Measurements from ENCODE around the gene LCLAT1. TPM values are rescaled to one million over a fixed set of nuclear protein-coding genes. Genes with fewer than 3 reads are reported as not detected.
"Not testable (repeated sequence)": the region's sequence is repeated elsewhere in the genome, so short reads cannot be mapped to it uniquely, and the experiment has no call there.

LCLAT1 gene
- polyA plus RNA-seq, 4 donors: 11.2 to 23.1 (median 21.6) TPM

DNA sequence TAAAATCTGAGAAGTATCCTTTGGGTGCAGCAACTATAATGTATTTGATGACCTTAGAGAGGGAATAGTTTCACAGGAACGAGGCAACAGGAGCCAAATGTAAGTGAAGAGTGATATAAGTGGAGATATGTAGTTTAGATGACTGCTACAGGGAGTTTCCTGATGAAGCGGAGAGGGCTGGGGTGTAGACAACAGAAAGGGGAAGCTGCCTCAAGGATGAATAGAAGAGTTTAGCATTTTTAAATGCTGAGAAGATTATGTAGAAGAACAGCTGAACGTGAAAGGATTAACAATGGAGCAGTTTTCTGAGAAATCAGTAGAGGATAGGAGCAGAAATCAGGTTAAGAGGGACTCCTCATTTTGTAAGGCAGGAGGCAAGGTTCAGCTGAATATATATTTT, 133.3 kb downstream of the LCLAT1 start:
- no peak for DNase-seq (ENCODE audit: low read depth in 4 of 4, low spot score in 3 of 4)

DNA sequence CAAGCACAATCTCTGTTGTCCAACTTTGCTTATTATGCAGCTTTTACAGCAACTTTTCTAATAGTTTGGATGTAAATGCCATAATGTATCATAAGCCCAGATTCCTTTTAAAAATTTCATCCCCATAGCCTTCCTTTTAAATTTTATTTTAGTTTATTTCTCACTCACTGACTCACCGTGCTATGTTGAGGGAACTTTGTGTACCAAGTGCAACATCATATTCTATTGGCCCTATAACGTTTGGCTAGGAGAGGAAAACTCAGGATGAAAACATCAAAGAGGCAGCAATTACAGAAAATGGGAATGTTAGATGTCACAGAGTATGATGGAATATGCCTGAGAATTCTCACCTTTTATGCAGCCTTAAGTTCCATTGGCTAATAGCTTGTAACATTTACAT, 135.5 kb downstream of the LCLAT1 start:
- DNase-seq (ENCODE audit: low read depth in 4 of 4, low spot score in 3 of 4): no peak

DNA sequence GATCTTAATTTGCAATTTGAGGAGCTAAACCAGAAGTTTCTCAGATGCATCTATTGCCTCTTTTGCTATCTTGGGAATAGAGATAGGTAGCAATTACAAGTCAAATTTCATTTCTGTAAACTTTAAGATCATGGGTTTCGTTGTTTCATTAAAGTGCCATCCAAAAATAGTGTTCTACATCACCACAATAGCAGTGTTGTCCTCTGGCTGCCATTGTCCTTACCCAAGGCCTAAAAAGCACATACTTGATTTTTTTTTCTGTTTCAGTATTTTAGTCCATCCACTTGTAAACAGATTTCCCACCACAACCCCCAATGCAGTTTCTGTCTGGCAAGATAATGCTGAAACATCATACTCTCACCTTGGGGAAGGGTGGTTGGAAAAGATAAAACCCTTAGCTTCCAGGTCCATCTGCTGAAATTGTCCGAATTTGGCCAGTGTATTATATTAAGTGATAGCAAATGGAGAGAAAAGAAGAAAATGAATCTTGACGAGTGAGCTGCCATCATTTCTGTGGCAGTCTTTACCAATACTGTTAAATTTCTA, 136.2 kb downstream of the LCLAT1 start:
- DNase-seq (ENCODE audit: low read depth in 4 of 4, low spot score in 3 of 4): no peak

DNA sequence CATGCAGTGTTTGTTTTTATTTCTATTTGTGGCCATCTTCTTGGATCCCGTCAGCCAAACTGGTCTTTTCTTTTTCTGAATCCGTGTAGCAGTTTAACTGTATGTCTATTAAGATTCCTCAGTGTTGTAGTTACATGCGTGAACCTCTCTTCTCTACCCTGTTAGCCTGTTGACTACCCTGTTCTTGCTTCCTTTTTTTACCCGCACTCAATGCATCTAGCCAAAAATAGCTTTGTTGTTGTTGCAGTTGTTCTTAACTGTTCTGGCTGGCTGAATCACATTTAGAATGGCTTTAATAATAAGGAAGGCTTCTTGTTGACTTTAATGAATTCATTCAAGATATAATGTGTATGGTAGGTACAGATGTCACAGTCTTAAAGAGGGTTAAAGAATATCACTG, 137.1 kb downstream of the LCLAT1 start:
- no peak for DNase-seq (ENCODE audit: low read depth in 4 of 4, low spot score in 3 of 4)

DNA sequence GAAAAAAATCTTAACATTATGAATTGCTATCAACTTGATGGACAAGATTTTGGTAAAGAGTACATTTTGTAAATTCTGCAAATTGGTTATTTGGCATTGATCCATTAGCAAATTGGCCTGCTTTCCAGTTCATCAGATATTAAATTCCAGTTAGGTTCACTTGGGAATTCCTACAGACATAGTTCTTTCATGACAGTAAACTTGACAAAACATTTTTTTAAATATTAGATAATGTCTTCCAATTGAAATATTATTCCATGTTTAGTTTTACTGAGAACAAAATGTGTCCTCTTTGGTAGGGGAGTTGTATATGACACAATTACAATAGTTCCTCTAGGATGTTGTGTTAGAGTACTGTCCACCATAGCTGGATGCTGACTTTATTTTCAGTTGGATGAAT, 141.9 kb downstream of the LCLAT1 start:
- DNase-seq (ENCODE audit: low read depth in 4 of 4, low spot score in 3 of 4): no peak

DNA sequence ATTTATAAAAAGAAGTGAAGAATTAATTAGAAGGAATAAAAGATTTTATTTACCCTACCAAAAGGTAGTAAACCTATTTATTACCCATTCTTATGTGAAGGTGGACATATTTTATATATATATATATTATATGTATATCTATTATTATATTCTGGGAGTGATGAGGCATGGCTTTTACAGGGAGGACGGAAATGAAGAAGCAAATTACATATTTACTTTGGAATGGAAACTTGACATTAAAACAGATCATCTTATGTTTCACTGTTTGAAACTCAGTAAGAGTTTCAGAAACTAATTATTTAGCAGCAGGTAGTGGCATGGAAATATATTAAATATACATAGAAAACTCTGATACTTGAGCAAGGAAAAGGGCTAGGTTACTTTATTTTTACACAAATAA, 143.4 kb downstream of the LCLAT1 start:
- DNase-seq (ENCODE audit: low read depth in 4 of 4, low spot score in 3 of 4): no peak

DNA sequence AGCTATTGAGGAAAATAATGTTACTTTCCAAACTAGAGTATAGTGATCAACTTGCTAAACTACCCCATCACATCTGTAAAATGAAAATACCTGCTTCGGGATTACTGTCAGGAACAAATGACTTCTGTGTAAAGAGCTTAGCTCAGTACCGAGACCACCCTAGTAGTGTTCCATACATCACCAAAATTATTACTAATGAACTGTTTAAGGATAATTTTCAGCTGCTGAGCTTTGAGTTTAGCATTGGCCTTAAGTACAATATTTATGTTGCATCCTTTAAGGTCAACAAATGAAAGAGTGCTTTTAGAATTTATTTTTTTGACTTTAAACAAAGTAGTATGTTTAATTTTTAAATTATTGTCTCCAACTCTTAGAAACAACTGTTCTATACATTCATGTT, 144.1 kb downstream of the LCLAT1 start:
- DNase-seq (ENCODE audit: low read depth in 4 of 4, low spot score in 3 of 4): no peak

DNA sequence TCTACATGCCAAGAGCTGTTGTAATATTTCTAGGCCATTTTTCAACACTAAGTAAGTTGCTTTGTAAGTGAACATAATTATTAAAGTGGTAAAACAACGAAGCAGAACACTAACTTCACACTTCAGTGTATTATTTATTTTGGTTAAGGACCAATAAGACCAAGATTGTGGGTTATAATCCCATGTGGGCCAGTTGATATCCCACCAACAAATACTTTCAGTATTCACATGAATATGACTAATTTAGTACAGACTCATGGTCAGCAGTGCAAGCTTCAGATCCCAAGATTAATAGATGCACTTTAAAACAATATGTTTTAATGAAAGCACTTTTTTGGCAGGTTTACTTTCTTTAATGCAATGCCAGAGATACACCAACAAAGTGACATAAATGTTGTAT, 154.3 kb downstream of the LCLAT1 start:
- no peak for DNase-seq (ENCODE audit: low read depth in 4 of 4, low spot score in 3 of 4)

DNA sequence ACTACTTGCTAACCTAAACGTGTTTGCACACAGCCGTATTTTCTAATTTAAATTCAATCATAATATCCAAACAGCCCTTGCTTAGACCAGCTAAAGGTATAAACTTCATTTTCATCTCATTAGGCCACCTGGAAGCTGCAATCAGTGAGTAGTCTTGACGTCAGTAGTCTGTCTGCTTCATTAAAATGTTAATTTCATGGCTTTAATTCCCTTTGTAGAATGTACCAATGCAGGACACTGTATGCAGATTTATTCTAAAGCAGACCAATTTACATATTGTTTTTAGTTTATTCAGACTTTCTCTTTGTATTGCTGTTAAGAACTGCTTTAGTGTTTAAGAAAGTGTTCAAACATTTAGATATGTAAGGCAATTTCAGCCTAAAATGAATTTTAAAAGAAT, 158.2 kb downstream of the LCLAT1 start:
- DNase-seq (ENCODE audit: low read depth in 4 of 4, low spot score in 3 of 4): no peak

DNA sequence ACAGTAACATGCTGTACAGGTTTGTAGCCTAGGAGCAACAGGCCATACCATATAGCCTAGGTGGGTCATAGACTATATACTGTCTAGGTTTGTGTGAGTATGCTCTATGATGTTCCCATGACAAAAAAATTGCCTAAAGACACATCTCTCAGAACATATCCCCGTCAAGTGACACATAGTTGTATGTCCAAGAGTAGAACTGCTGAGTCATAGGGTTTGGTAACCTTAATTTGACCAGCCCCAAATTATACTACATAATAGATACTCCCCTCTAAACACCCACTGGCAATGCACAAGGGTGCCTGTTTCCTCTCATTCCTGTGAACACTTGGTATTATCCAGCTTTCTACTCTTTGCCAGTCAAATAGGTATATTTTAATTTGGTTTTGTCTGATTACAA, 161.6 kb downstream of the LCLAT1 start:
- DNase-seq (ENCODE audit: low read depth in 4 of 4, low spot score in 3 of 4): no peak

DNA sequence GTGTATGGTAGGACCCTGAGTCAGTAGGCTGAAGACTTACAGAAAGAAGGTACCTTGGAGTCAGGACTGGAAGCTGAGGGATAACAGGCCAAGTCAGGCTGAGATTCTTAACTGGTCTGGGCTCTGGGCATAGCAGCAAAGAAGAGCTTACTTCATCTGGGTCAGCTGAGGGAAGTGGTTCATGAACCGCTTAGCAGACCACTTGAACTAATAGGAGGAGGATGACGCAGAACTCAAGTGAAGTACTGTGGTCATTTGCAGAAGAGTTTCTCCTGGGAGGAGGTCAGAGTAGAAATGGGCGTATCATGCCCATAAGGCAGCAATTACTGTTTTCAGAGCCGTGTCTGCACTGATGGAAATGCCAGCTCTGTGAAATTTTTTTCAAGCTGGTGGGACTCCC, 164.5 kb downstream of the LCLAT1 start:
- DNase-seq (ENCODE audit: low read depth in 4 of 4, low spot score in 3 of 4): no peak

DNA sequence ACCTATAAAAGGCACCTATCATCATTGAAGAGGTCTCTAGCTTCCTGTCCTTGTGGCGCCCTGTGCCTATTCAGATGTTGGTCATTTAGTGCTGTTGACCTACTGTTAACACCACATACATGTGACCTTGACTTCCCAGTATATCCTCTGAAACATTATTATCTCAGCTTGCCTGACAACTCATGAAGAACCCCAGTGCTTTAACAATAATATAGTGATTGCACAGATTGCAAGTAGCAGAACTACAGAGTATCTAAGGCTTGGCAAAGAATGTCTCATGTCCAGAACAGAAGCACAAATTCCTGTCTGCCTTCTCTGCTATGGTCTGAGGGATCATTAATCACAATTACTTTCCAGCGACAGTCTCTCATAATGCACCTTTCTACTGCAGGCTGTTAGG, 165.3 kb downstream of the LCLAT1 start:
- DNase-seq (ENCODE audit: low read depth in 4 of 4, low spot score in 3 of 4): no peak

DNA sequence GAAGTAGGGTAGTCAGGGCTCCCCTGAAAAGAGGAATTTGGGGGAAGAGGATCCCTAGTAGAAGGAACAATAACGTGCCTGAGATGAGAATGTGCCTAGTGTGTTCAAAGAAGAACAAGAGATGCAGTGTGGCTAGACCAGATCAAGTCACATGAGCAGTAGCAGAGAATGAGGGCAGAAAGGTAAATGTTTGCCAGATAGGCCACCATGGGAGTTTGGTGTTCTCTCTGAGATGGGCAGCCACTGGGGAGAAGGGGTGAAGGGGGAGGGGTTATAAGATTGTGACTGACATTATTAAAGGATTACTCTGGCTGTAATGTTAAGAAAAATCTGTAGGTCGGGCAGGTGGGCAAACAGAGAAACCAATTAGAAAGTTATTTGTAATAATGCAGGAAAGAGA, 166.0 kb downstream of the LCLAT1 start:
- no peak for DNase-seq (ENCODE audit: low read depth in 4 of 4, low spot score in 3 of 4)

DNA sequence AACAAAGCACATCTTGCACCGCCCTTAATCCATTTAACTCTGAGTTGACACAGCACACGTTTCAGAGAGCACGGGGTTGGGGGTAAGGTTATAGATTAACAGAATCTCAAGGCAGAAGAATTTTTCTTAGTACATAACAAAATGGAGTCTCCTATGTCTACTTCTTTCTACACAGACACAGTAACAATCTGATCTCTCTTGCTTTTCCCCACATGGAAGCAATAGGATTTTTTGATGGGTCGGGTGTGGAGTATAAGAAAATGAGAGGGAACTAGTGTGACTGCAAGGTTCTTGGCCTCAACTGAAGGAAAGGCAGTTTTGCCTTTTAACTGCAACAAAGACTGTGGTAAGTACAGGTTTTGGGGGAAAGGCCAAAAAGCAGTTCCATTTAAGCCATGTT, 167.2 kb downstream of the LCLAT1 start:
- not testable (repeated sequence) for DNase-seq (ENCODE audit: low read depth in 4 of 4, low spot score in 3 of 4)

DNA sequence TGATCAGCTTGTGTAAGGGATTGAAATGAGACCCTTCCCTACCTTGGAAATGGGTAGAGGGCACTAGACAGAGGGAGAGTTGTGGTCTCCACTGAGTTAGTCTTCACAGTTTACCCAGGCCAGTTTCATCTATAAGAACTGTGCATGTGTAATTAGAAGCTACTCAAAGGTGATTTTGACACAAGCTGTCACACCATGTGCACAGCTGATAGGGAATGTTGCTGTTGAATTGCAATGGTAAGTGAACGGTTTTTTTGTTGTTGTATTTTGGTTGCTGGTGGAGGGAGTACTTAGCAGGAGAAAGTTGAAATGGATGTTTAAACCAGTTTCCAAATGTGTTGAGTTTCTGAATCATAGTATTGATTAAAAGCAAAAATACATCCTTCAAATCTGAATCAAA, 168.9 kb downstream of the LCLAT1 start:
- DNase-seq (ENCODE audit: low read depth in 4 of 4, low spot score in 3 of 4): no peak

DNA sequence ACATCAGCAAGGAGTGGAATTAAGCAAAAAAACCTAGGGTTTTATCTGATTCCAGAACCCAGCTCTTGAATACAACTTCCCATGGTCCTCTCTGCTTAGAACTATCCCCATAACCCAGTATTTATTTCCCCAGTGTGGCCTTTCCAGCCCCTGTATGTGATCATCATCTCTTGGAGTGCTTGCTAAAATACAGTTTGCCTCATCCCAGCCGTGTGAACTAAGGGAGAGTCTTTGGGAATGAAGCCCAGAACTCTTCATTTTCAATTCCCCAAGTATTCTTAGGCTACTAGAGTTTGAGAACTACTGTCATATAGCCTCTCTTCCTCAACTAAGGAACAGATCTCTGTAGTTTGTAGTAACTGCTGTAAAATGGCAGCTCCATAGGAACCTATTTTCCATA, 173.1 kb downstream of the LCLAT1 start:
- DNase-seq (ENCODE audit: low read depth in 4 of 4, low spot score in 3 of 4): no peak

DNA sequence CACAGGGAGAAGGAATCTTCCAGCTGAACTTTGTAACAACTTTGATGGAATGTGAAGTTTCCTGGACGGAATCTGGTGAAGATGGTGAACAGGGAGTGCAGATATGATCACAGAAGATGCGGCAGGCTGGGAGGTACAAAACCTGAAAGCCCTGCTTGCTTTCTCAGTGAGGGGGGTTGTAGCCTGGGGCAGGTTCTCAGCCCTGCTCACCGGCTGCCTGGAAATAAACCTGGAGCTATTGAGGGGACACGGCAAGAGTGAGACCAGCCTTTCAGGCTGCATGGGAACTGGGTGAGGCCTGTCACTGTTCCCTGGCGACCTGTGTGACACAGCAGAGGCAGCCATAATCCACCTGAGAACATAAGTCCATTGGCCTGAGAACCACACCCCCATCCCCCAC, 174.8 kb downstream of the LCLAT1 start:
- no peak for DNase-seq (ENCODE audit: low read depth in 4 of 4, low spot score in 3 of 4)

DNA sequence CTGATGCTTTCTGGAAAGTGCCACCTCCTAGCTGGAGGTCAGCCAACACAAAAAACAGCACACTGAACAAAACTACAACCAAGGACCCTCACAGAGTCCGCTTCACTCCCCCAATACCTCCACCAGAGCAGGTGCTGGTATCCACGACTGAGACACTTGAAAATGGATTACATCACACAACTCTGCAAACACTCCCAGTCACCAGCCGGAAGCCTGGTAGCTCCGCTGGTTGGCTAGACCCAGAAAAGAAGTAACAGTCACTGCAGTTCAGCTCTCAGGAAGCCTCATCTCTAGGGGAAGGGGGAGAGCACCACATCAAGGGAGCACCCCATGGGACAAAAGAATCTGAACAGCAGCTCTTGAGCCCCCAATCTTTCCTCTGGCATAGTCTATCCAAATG, 175.4 kb downstream of the LCLAT1 start:
- DNase-seq (ENCODE audit: low read depth in 4 of 4, low spot score in 3 of 4): no peak

DNA sequence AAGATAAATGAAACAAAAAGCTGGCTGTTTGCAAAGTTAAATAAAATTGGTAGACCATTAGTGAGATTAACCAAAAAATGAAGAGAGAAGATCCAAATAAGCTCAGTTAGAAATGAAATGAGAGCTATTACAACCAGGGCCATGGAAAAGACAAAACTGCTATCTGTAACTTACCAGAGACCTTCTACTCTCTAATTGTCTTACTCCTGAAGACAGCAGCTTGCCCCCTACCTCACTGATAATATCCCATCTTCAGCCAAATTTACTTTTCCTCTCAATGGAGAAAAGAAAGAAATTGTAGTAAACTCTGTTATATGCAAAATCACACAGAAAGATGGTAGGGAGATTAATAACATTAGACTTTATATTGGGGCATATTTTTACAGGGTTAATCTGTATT, 178.2 kb downstream of the LCLAT1 start:
- no peak for DNase-seq (ENCODE audit: low read depth in 4 of 4, low spot score in 3 of 4)

DNA sequence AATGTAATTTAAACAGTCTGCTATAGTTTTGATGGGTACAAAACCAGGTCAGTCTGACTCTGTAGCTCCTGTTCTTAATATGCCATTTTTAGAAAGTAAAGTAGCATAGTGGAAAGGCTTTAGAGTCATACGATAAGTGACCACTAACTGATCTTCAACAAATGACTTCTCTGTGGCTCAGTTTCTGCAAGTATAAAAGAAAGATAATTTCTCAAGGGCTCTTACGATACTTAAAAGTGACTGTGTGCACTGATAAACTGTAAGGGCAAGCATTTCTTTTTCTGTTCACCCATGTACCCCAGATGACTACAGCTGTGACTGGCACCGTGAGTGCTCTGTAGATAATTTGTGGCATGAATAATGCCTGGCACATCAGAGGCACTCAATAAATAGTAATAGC, 178.7 kb downstream of the LCLAT1 start:
- no peak for DNase-seq (ENCODE audit: low read depth in 4 of 4, low spot score in 3 of 4)

DNA sequence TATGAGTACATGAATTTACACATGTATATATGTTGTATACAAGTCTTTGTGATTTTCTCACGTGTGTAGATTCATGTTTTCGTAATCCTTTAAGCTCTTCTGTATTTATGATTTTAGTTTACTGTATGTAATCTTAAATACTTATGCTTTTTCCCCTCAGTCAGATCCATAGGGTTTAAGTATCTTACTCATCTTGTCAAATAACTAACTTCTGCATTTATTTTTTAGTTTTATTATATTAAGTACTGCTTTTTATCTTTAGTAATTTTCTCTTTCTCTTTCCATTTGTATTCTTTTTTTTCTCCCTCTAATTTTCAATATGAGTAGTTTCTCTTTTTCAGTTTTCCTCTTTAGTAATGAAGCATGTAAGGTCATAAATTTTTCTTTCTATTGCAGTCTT, 179.4 kb downstream of the LCLAT1 start:
- no peak for DNase-seq (ENCODE audit: low read depth in 4 of 4, low spot score in 3 of 4)

DNA sequence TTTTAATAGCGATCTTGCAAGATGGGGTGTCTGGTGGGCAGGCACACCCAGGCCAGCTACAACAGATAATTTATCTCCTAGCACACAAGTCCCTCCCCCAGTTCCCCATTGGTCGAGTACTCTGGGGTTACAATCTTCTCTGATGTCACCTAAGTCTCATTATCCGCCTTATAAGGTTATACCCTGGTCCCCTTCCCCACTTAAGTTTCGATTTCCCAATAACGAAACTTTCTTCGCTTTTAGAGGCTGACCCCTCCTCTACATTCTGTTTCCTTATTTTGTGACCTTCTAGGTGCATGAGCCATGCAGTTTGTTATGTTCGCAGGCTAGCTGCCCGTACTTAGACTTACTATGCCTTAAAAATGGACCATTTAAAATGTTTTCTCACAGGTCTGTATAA, 180.1 kb downstream of the LCLAT1 start:
- DNase-seq (ENCODE audit: low read depth in 4 of 4, low spot score in 3 of 4): no peak

DNA sequence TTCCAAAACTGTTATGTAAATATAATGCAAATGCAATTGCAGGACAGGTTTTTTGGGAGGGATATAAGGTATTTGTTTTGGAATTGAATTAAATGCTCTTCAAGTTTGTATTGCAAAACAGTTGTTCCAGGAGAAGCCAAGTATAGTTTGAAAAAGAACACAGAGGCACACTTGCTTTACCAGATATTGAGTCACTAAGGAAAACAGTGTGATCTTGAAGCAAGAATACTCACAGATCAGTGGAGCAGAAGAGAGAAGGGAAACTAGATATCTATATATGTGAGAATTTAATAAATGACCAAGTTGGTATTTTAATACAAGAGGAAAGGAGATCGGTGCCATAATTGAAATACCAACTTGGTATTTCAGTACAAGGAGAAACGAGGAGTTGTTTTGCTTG, 181.3 kb downstream of the LCLAT1 start:
- no peak for DNase-seq (ENCODE audit: low read depth in 4 of 4, low spot score in 3 of 4)

DNA sequence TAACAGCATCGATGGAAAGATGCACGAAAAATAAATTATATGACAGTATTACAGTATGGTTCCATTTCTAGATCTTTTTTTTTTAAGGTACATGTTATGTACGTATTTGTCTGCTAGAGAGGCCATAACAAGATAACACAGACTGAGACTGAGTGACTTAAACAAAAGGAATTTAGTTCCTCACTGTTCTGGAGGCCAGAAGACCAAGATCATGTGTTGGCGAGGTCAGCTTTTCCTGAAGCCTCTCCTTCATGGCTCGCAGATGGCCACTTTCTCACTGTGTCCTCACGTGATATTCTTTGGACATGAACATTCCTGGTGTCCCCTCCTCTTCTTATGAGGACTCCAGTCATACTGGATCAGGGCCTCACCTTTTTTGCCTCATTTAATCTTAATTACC, 182.8 kb downstream of the LCLAT1 start:
- DNase-seq (ENCODE audit: low read depth in 4 of 4, low spot score in 3 of 4): no peak

Measured in left renal pelvis (tissue), 4 donors.